HEK293T (cell line): ENCODE data around the gene INPP4A.

ENCODE experiments used
- CTBP1 ChIP-seq: fragments of 450-650 bp; IDR thresholded peaks from 2 replicates; pipeline ENCODE4 v1.6.1; 2016; ENCODE audit warnings: borderline replicate concordance
- FOXK2 ChIP-seq: fragments of 450-650 bp; IDR thresholded peaks from 2 replicates; pipeline ENCODE4 v1.6.1; 2016; ENCODE audit warnings: mild to moderate bottlenecking
- FOXM1 ChIP-seq: fragments of 450-650 bp; IDR thresholded peaks from 2 replicates; pipeline ENCODE4 v1.6.1; 2017; ENCODE audit warnings: mild to moderate bottlenecking, borderline replicate concordance
- SUZ12 ChIP-seq: fragments of 450-650 bp; IDR thresholded peaks from 2 replicates; pipeline ENCODE4 v1.6.1; 2016; ENCODE audit warnings: mild to moderate bottlenecking

GRCh38 chr2:98515250-98515991 is 70.8 kb downstream of the INPP4A start:
- TF ChIP-seq SUZ12 (no peak), FOXM1 (no peak), FOXK2 (no peak), CTBP1 (no peak)
